Neutrophil (primary cell): ENCODE results near the gene CNTNAP2.

Source experiments
- H3K27ac ChIP-seq: fragments of 200-600 bp; sonication (generic); 2 replicates; pipeline ENCODE4 v1.5.1; 2016; ENCODE audit warnings: mild to moderate bottlenecking, moderate library complexity
- H3K27me3 ChIP-seq: fragments of 200-600 bp; sonication (generic); 2 replicates; pipeline ENCODE4 v1.6.0; 2016; ENCODE audit warnings: mild to moderate bottlenecking
- H3K36me3 ChIP-seq: fragments of 200-600 bp; sonication (generic); 2 replicates; pipeline ENCODE4 v1.5.1; 2017
- H3K4me1 ChIP-seq, 2 experiments: fragments of 200-600 bp in 1 of 2; sonication (generic) in 1 of 2; 1 replicate in 1 of 2; 2 replicates in 1 of 2; pipeline versions ENCODE4 v1.5.1 to v1.6.1; 2013 to 2016; ENCODE audit warnings: low read depth in 1 of 2, low read length in 1 of 2, mild to moderate bottlenecking in 1 of 2, moderate library complexity in 1 of 2; ENCODE audit not compliant: control insufficient read depth in 1 of 2, insufficient read depth in 1 of 2
- H3K4me3 ChIP-seq, 2 experiments: fragments of 200-600 bp in 1 of 2; sonication (generic) in 1 of 2; 1 replicate in 1 of 2; 2 replicates in 1 of 2; pipeline ENCODE4 v1.5.1; 2013 to 2016; ENCODE audit warnings: low read depth in 1 of 2, low read length in 1 of 2, mild to moderate bottlenecking in 1 of 2, moderate library complexity in 1 of 2
- H3K9me3 ChIP-seq: fragments of 200-600 bp; sonication (generic); 2 replicates; pipeline ENCODE4 v1.5.1; 2016
- TF ChIP-seq, protein P1 (sequence below): fragments of 200-600 bp; sonication (generic); IDR thresholded peaks from 2 replicates; pipeline ENCODE4 v1.5.1; 2016; ENCODE audit warnings: antibody characterized with exemption

Gene CNTNAP2

DNA sequence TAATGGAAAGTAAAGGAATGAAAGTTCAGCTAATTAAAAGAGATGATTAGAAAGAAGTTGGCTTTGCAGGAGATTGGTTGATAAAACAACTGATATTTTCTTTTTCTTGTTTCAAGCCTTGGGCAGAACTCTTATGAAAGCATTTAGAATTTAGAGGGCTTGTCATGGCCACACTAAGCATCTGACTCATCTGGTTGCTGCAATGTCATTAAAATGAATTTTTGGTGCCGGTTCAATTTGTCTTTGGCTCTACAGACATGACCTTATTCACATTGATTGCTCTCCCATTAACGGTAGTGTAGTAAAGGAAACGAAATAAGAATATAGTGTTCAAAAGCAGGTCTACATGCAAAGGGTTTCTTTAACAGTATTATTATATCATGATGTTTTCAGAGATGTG, 1461.6 kb downstream of the CNTNAP2 start:
- Histone ChIP-seq H3K4me3 (no peak overlapping the region), H3K36me3 (no peaks in the 10 kb centered on the region), H3K9me3 (no peaks in the 10 kb centered on the region), H3K27me3 (no peaks in the 10 kb centered on the region), H3K27ac (no peak overlapping the region), H3K4me1 (no peaks in the 10 kb centered on the region)
- TF ChIP-seq, protein P1, sequence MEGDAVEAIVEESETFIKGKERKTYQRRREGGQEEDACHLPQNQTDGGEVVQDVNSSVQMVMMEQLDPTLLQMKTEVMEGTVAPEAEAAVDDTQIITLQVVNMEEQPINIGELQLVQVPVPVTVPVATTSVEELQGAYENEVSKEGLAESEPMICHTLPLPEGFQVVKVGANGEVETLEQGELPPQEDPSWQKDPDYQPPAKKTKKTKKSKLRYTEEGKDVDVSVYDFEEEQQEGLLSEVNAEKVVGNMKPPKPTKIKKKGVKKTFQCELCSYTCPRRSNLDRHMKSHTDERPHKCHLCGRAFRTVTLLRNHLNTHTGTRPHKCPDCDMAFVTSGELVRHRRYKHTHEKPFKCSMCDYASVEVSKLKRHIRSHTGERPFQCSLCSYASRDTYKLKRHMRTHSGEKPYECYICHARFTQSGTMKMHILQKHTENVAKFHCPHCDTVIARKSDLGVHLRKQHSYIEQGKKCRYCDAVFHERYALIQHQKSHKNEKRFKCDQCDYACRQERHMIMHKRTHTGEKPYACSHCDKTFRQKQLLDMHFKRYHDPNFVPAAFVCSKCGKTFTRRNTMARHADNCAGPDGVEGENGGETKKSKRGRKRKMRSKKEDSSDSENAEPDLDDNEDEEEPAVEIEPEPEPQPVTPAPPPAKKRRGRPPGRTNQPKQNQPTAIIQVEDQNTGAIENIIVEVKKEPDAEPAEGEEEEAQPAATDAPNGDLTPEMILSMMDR, result no peak

GRCh38 chr7:147579148-147579547, 1462.5 kb downstream of the CNTNAP2 start:
- no peaks in the 10 kb centered on the region for H3K9me3 ChIP-seq
- no peaks in the 10 kb centered on the region for H3K27me3 ChIP-seq
- H3K27ac ChIP-seq, result no peak overlapping the region
- H3K4me1 ChIP-seq, result no peaks in the 10 kb centered on the region
- H3K36me3 ChIP-seq, result no peaks in the 10 kb centered on the region
- TF ChIP-seq, protein P1, result no peak
- H3K4me3 ChIP-seq, result no peak overlapping the region

- TF ChIP-seq, protein P1, result no peak
- H3K4me3 ChIP-seq, result no peak overlapping the region
- H3K4me1 ChIP-seq, result no peaks in the 10 kb centered on the region
- no peaks in the 10 kb centered on the region for H3K27me3 ChIP-seq
- H3K9me3 ChIP-seq, result no peaks in the 10 kb centered on the region
- H3K27ac ChIP-seq, result no peak overlapping the region
- no peaks in the 10 kb centered on the region for H3K36me3 ChIP-seq
These were observed 1468.2 kb downstream of the CNTNAP2 start for GRCh38 chr7:147584771-147585193.

- Histone ChIP-seq H3K27me3 (no peaks in the 10 kb centered on the region), H3K27ac (no peak overlapping the region), H3K9me3 (no peaks in the 10 kb centered on the region), H3K4me3 (no peak overlapping the region), H3K36me3 (no peaks in the 10 kb centered on the region), H3K4me1 (no peaks in the 10 kb centered on the region)
- TF ChIP-seq, protein P1, result no peak
These were observed 1469.5 kb downstream of the CNTNAP2 start for GRCh38 chr7:147586110-147586509.

DNA sequence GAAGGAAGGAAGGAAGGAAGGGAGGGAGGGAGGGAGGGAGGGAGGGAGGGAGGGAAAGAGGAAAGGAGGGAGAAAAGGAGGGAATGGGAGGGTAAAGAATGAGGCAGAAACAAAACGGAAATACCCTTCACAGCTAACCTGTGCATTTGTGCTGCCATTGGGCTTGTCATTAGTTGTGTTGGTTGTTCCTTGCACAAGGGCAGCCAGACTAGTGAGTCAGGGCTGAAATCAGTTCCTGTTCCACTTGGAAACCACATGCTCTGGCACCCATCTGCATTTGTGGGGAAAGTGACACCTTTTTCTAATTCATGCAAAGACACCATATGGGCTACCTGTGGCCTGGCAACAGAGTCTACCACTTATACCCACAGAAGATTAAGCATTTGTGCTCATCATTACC, 1469.9 kb downstream of the CNTNAP2 start:
- Histone ChIP-seq H3K4me1 (no peaks in the 10 kb centered on the region), H3K27ac (no peak overlapping the region), H3K9me3 (no peaks in the 10 kb centered on the region), H3K36me3 (no peaks in the 10 kb centered on the region), H3K27me3 (no peaks in the 10 kb centered on the region), H3K4me3 (no peak overlapping the region)
- TF ChIP-seq, protein P1, result no peak
